Mucosa of descending colon (tissue), 3 donors: ENCODE data around the gene ZNF500. TPM values are rescaled to one million over a fixed set of nuclear protein-coding genes. Genes with fewer than 3 reads are reported as not detected.

ENCODE experiments used
- ATAC-seq: fragments of 200-7000 bp; cut with Tn5 transposase; one replicate; pipeline ENCODE4 v1.9.1; 2020; ENCODE audit warnings: mild to moderate bottlenecking, moderate library complexity
- DNase-seq, 3 donors: peaks; one replicate each; pipeline ENCODE4 v3.0.0-alpha.2; 2020
- H3K36me3 ChIP-seq: fragments of 200-600 bp; one replicate; pipeline ENCODE4 v1.8.0; 2021; ENCODE audit warnings: low read depth, mild to moderate bottlenecking
- H3K4me1 ChIP-seq: fragments of 200-600 bp; one replicate; pipeline ENCODE4 v1.8.0; 2021; ENCODE audit warnings: low read depth, mild to moderate bottlenecking
- H3K4me3 ChIP-seq: fragments of 200-600 bp; one replicate; pipeline ENCODE4 v1.8.0; 2021; ENCODE audit warnings: mild to moderate bottlenecking
- H3K9me3 ChIP-seq: fragments of 200-600 bp; one replicate; pipeline ENCODE4 v1.8.0; 2021; ENCODE audit warnings: mild to moderate bottlenecking
- intact Hi-C, 2 donors: fragments of 100-400 bp; cut with DNase I in 1 of 2; cut with micrococcal nuclease in 1 of 2; formaldehyde crosslinking; loops; one replicate each; pipeline versions ENCODE4 v1.11.0 to v1.11.1; 2022; cut with DNase I, micrococcal nuclease
- total RNA-seq, 3 donors: library from RNA; stranded (reverse); fragmentation: NEBNext Ultra II Directional in 2 of 3; extraction: Animal tissue kit (Norgen Biotek cat#: 25700) in 2 of 3; gene quantifications; one replicate each; pipeline versions ENCODE4 v1.2.1 to v1.2.4, GENCODE V29; 2021 to 2023
- TF ChIP-seq, protein P1 (sequence below): fragments of 200-600 bp; IDR thresholded peaks from one replicate; pipeline ENCODE4 v1.8.0; 2022; ENCODE audit warnings: antibody characterized with exemption, mild to moderate bottlenecking
- donor health status: DM: no; HTN: no; CAD: no; lungs with moderate emphysema.
- donor health status: DM: no; HTN: no; CAD: no.
- donor health status: DM: no; HTN: yes; CAD: no.

Gene ZNF500
- total RNA-seq, 3 donors from 2014 or later, result 11.0 to 22.9 (median 18.8) TPM

DNA sequence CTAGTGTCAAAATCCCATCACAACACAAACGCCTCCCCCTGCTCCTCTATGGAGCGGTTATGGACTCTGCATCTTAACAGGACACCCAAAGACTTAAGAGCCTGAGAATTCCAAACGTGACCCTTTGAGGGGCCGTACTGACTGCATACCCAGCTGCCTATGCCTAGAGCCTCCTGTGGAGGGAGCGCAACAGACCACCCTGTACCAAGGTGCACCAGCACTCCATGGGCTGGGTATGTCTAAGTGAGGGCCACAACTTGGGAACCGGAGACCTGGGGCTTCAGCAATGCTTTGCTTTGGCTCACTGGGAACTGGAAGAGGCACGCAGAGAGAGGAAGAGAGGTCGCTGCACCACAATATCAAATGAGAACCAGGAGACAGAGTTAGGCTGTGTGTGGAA lies 38.3 kb downstream of the ZNF500 start:
- peak in 1 of 3 donors; percentile 29 for DNase-seq
- no peak overlapping the region for H3K4me3 ChIP-seq
- TF ChIP-seq, protein P1, sequence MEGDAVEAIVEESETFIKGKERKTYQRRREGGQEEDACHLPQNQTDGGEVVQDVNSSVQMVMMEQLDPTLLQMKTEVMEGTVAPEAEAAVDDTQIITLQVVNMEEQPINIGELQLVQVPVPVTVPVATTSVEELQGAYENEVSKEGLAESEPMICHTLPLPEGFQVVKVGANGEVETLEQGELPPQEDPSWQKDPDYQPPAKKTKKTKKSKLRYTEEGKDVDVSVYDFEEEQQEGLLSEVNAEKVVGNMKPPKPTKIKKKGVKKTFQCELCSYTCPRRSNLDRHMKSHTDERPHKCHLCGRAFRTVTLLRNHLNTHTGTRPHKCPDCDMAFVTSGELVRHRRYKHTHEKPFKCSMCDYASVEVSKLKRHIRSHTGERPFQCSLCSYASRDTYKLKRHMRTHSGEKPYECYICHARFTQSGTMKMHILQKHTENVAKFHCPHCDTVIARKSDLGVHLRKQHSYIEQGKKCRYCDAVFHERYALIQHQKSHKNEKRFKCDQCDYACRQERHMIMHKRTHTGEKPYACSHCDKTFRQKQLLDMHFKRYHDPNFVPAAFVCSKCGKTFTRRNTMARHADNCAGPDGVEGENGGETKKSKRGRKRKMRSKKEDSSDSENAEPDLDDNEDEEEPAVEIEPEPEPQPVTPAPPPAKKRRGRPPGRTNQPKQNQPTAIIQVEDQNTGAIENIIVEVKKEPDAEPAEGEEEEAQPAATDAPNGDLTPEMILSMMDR, result no peak

GRCh38 chr16:4726616-4727015 lies 40.3 kb downstream of the ZNF500 start:
- ATAC-seq, result no peak
- DNase-seq, result peak in 1 of 3 donors; percentile 31
- Histone ChIP-seq H3K36me3 (no peaks in the 10 kb centered on the region), H3K4me3 (no peak overlapping the region), H3K9me3 (no peaks in the 10 kb centered on the region), H3K4me1 (no peaks in the 10 kb centered on the region)
- intact Hi-C loops, result no loop called here
- TF ChIP-seq, protein P1, result no peak

More for the DNA sequence above, 38.3 kb downstream of the ZNF500 start:
- ATAC-seq, result no peak
- Histone ChIP-seq H3K36me3 (no peaks in the 10 kb centered on the region), H3K9me3 (no peaks in the 10 kb centered on the region), H3K4me1 (peaks cover 6% of the 10 kb centered on the region)
- intact Hi-C loops, result no loop called here

GRCh38 chr16:4724661-4725270 lies 42.2 kb downstream of the ZNF500 start:
- no peak for ATAC-seq
- TF ChIP-seq, protein P1, result no peak
- Histone ChIP-seq H3K9me3 (no peaks in the 10 kb centered on the region), H3K4me1 (no peaks in the 10 kb centered on the region), H3K36me3 (no peaks in the 10 kb centered on the region), H3K4me3 (no peak overlapping the region)
- intact Hi-C loops, result no loop called here
- peak in 1 of 3 donors; percentile 8 for DNase-seq

DNA sequence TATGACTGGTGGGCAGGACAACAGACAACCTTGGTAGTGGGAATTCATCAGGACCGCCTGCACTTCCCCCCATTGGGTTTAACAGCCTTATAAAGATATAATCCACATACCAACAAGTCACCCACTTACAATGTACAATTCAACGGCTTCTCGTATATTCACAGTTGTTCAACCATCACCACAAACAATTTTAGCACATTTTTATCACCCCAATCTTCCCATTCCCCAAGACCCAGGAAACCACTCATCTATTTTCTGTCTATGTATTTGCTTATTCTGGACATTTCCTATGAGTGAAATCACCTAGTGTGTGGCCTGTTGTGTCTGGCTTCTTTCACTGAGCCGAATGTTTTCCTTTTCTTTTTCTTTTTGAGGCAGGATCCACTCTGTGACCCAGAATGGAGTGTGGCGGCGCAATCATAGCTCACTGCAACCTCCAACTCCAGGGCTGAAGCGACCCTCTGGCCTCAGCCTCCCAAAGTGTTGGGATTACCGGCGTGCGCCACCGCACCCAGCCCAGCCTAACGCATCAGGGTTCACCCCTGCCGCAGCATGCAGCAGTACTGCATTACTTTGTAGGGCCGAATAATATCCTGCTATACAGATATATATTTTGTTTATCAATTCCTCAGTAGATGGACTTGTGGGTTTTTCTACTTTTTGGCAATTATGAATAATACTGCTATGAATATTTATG lies 43.7 kb downstream of the ZNF500 start:
- Histone ChIP-seq H3K4me1 (no peaks in the 10 kb centered on the region), H3K36me3 (no peaks in the 10 kb centered on the region), H3K4me3 (no peak overlapping the region), H3K9me3 (no peaks in the 10 kb centered on the region)
- ATAC-seq, result no peak
- DNase-seq, result peak in 1 of 3 donors; percentile 22
- intact Hi-C loops, result no loop called here
- TF ChIP-seq, protein P1, result no peak

DNA sequence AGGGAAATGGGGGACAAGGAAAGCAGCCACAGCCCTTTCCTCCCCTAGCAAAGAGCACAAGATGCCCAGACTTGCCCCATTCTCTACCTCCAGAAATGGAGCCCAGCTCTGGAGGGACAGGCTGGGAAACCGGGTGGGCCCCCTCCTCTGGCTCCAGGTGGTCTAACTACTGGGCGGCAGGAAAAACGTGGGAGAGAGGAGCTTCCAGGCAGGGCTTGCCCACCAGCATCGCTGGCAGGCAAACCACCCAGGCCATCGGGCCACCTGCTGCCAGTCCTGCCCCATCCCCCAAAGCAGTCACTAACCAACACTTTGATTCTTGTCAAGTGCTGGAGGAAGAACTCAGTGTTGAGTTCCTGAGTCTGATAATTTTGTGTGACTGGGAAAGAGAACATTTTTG lies 48.5 kb downstream of the ZNF500 start:
- no peaks in the 10 kb centered on the region for H3K36me3 ChIP-seq
- intact Hi-C loops, result no loop called here
- ATAC-seq (no peak), DNase-seq (peak in 1 of 3 donors; percentile 3)
- no peaks in the 10 kb centered on the region for H3K4me1 ChIP-seq
- TF ChIP-seq, protein P1, result no peak
- H3K9me3 ChIP-seq, result no peaks in the 10 kb centered on the region
- no peak overlapping the region for H3K4me3 ChIP-seq
